Thoracic aorta (tissue), 2 donors: ENCODE results near the gene COL6A2. TPM values are rescaled to one million over a fixed set of nuclear protein-coding genes. Genes with fewer than 3 reads are reported as not detected.

ENCODE experiments used
- ATAC-seq: fragments of 150-250 bp; one replicate; pipeline ENCODE4 v1.8.0; 2017; ENCODE audit warnings: low read depth; ENCODE audit not compliant: insufficient number of reproducible peaks, low FRiP score
- DNase-seq: peaks from one replicate; pipeline ENCODE4 v3.0.0-alpha.2; 2020; ENCODE audit warnings: low spot score
- H3K27ac ChIP-seq, 2 donors: fragments of 200-600 bp; sonication (generic); 1 replicate in 1 of 2; 2 replicates in 1 of 2; pipeline ENCODE4 v1.5.1; 2016; ENCODE audit warnings: mild to moderate bottlenecking in 2 of 2, moderate library complexity in 2 of 2
- H3K27me3 ChIP-seq: fragments of 200-600 bp; sonication (generic); replicated peaks from 2 replicates; pipeline ENCODE4 v1.6.0; 2016; ENCODE audit warnings: mild to moderate bottlenecking; ENCODE audit not compliant: insufficient read depth
- H3K36me3 ChIP-seq: fragments of 200-600 bp; sonication (generic); one replicate; pipeline ENCODE4 v1.5.1; 2016
- H3K4me1 ChIP-seq, 2 donors: fragments of 200-600 bp; sonication (generic); 1 replicate in 1 of 2; 2 replicates in 1 of 2; pipeline versions ENCODE4 v1.5.1 to v1.6.0; 2016; ENCODE audit warnings: low read depth in 2 of 2, mild to moderate bottlenecking in 1 of 2; ENCODE audit not compliant: control insufficient read depth in 1 of 2
- H3K4me3 ChIP-seq: fragments of 200-600 bp; sonication (generic); 2 replicates; pipeline ENCODE4 v1.5.1; 2016; ENCODE audit warnings: mild to moderate bottlenecking
- H3K9me3 ChIP-seq: fragments of 200-600 bp; sonication (generic); 2 replicates; pipeline ENCODE4 v1.5.1; 2016
- total RNA-seq, 2 donors: library from RNA; depleted of rRNA; stranded (reverse); fragments of >200 nt; gene quantifications; one replicate each; pipeline versions ENCODE4 v1.1.0 to v1.2.3, GENCODE V29; 2016
- TF ChIP-seq, protein P1 (sequence below): fragments of 200-600 bp; sonication (generic); IDR thresholded peaks from one replicate; pipeline ENCODE4 v1.5.1; 2019; ENCODE audit warnings: antibody characterized with exemption

The COL6A2 gene
- total RNA-seq, 2 donors from 2014 or later, result 1,835 to 1,885 TPM

- H3K27ac ChIP-seq, result peak overlapping the region; percentile 93 to 97
- H3K4me3 ChIP-seq, result peak overlapping the region; percentile 88
- no peak for DNase-seq
- no peaks in the 10 kb centered on the region for H3K27me3 ChIP-seq
- peaks cover 15 to 46% of the 10 kb centered on the region in 2 donors for H3K4me1 ChIP-seq
- H3K9me3 ChIP-seq, result no peaks in the 10 kb centered on the region
- H3K36me3 ChIP-seq, result no peaks in the 10 kb centered on the region
- no peak for ATAC-seq
- TF ChIP-seq, protein P1, sequence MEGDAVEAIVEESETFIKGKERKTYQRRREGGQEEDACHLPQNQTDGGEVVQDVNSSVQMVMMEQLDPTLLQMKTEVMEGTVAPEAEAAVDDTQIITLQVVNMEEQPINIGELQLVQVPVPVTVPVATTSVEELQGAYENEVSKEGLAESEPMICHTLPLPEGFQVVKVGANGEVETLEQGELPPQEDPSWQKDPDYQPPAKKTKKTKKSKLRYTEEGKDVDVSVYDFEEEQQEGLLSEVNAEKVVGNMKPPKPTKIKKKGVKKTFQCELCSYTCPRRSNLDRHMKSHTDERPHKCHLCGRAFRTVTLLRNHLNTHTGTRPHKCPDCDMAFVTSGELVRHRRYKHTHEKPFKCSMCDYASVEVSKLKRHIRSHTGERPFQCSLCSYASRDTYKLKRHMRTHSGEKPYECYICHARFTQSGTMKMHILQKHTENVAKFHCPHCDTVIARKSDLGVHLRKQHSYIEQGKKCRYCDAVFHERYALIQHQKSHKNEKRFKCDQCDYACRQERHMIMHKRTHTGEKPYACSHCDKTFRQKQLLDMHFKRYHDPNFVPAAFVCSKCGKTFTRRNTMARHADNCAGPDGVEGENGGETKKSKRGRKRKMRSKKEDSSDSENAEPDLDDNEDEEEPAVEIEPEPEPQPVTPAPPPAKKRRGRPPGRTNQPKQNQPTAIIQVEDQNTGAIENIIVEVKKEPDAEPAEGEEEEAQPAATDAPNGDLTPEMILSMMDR, result no peak
These were observed 1.1 kb upstream of the COL6A2 start for GRCh38 chr21:46096596-46097335.

DNA sequence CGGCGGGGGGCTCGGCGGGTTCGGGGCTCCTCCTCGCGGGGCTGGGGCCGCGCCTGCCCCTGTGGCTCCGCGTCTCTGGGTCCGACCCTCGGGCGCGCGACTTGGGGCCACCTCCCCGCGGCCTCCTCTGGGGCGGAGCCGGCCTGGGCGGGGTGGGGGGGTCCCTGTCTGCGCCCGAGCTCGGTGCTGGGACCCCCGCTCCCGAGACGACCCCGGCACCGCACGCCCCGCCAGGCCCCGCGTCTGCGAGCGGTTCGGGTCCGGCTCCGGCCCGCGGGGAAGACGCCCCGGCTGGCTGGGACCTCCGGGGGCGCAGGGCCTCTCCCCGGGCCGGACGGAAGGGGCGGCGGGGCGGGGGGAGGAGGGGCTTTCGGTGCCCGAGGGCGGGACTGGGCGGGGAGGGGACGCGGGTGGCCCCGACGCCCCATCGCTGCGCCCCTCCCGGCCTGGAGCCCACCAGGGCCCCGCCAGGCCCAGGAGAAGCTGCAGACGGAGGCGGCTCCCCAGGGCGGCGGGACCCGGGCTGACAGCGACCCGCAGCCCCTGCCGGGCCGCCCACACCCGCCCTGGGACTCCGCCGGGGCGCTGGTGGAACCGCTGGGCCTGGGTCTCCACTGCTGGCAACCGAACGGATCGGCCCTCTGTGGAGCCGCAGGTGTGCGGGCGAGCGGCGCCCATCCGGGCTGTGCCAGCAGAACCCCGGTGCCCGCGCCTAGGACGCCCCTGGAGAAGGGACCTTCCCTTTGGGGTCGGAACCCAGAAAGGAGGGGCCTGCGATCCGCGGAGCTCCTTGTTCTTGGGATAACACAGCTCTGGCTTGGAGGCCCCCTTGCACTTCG lies 610 bp downstream of the COL6A2 start:
- Histone ChIP-seq H3K9me3 (peaks cover 8% of the 10 kb centered on the region), H3K4me1 (peaks cover 6 to 31% of the 10 kb centered on the region in 2 donors)
- DNase-seq, result peak; percentile 0

GRCh38 chr21:46099476-46099875 lies 1.6 kb downstream of the COL6A2 start:
- H3K4me1 ChIP-seq, result peaks cover 6 to 21% of the 10 kb centered on the region in 2 donors
- no peaks in the 10 kb centered on the region for H3K36me3 ChIP-seq
- TF ChIP-seq, protein P1, result no peak
- peak overlapping the region; percentile 88 for H3K4me3 ChIP-seq
- ATAC-seq, result no peak
- H3K9me3 ChIP-seq, result peaks cover 8% of the 10 kb centered on the region
- peak overlapping the region; percentile 93 to 97 for H3K27ac ChIP-seq
- no peaks in the 10 kb centered on the region for H3K27me3 ChIP-seq
- peak; percentile 3 for DNase-seq

More for the DNA sequence above, 610 bp downstream of the COL6A2 start:
- TF ChIP-seq, protein P1, result no peak
- no peaks in the 10 kb centered on the region for H3K36me3 ChIP-seq
- no peaks in the 10 kb centered on the region for H3K27me3 ChIP-seq
- peak overlapping the region; percentile 88 for H3K4me3 ChIP-seq
- no peak for ATAC-seq
- H3K27ac ChIP-seq, result peak overlapping the region; percentile 93 to 97

DNA sequence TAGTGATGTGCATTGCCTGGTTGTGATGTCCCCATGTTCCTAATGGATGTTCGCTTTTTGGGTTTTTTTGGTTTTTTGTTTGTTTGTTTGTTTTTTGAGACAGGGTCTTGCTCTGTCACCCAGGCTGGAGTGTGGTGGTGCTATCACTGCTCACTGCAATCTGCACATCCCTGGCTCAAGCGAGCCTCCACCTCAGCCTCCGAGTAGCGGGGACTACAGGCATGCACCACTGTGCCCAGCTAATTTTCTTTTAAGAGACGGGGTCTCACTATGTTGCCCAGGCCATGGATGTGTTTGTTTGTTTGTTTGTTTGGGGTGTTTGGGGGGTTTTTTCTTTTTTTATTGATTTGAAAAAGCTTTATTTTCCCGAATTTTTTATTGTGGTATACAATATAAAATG lies 2.1 kb downstream of the COL6A2 start:
- ATAC-seq (no peak), DNase-seq (no peak)
- H3K27ac ChIP-seq, result peak overlapping the region; percentile 93 to 97
- H3K9me3 ChIP-seq, result peaks cover 8% of the 10 kb centered on the region
- H3K4me3 ChIP-seq, result peak overlapping the region; percentile 88
- peaks cover 6 to 21% of the 10 kb centered on the region in 2 donors for H3K4me1 ChIP-seq
- TF ChIP-seq, protein P1, result no peak
- H3K27me3 ChIP-seq, result no peaks in the 10 kb centered on the region
- H3K36me3 ChIP-seq, result no peaks in the 10 kb centered on the region

GRCh38 chr21:46100426-46100825 lies 2.5 kb downstream of the COL6A2 start:
- H3K27ac ChIP-seq, result no peak overlapping the region
- ATAC-seq (no peak), DNase-seq (no peak)
- TF ChIP-seq, protein P1, result no peak
- no peaks in the 10 kb centered on the region for H3K36me3 ChIP-seq
- peaks cover 6 to 21% of the 10 kb centered on the region in 2 donors for H3K4me1 ChIP-seq
- no peaks in the 10 kb centered on the region for H3K27me3 ChIP-seq
- H3K9me3 ChIP-seq, result peaks cover 8% of the 10 kb centered on the region
- H3K4me3 ChIP-seq, result peak overlapping the region; percentile 88
